ENCODE results near the gene CCDC13. TPM values are rescaled to one million over a fixed set of nuclear protein-coding genes. Genes with fewer than 3 reads are reported as not detected.
A peak's percentile ranks its signal among the peaks of the same experiment; 100 is the strongest.

The CCDC13 gene
- total and polyA plus RNA-seq, 12 donors: 0.16 to 1.2 (median 0.55) TPM; not detected in 2

DNA sequence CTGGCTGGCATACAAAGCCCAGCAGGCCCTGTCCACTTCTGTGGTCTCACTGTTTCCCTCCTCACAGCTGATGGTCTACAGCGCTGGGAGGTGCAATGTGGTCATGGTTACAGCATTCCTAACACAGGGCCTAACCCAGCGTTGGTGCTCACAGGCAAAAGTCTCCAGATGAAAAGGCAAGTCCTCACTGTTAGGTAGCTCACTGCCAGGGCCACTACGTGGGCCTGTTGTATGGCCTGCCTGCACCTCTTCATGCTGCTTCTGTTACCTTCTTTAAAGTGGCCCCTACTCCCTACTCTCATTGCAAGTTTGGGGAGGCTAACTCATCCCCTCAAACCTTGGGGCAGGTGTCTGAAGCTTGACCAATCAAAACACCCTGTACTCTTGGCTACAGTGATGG is 31.3 kb downstream of the CCDC13 start:
- Histone ChIP-seq H3K4me3 (no peak overlapping the region), H3K9me3 (no peaks in the 10 kb centered on the region), H3K4me1 (peaks cover 2 to 57% (median 22%) of the 10 kb centered on the region in 9 donors), H3K27me3 (no peaks in the 10 kb centered on the region), H3K27ac (peak overlapping the region in 6 of 10 donors; percentile 81 to 97 (median 86)), H3K36me3 (no peaks in the 10 kb centered on the region)
- ATAC-seq (no peak), DNase-seq (no peak)
- 64 to 77% methylated on average over 3 of the region's 3 CpGs for WGBS, 2 donors
- intact Hi-C loops (cut with DNase I): loop anchor here in 7 of 10 donors (2.0 to 10.0 kb wide), 6 partner anchors 39 to 89 kb away; partner anchors contain the start of genes HHATL (in 2 of the 7) and ZBTB47 (in 2 of the 7)
- TF ChIP-seq, protein P1, sequence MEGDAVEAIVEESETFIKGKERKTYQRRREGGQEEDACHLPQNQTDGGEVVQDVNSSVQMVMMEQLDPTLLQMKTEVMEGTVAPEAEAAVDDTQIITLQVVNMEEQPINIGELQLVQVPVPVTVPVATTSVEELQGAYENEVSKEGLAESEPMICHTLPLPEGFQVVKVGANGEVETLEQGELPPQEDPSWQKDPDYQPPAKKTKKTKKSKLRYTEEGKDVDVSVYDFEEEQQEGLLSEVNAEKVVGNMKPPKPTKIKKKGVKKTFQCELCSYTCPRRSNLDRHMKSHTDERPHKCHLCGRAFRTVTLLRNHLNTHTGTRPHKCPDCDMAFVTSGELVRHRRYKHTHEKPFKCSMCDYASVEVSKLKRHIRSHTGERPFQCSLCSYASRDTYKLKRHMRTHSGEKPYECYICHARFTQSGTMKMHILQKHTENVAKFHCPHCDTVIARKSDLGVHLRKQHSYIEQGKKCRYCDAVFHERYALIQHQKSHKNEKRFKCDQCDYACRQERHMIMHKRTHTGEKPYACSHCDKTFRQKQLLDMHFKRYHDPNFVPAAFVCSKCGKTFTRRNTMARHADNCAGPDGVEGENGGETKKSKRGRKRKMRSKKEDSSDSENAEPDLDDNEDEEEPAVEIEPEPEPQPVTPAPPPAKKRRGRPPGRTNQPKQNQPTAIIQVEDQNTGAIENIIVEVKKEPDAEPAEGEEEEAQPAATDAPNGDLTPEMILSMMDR (IDR thresholded peaks at IDR 0.05): no peak

DNA sequence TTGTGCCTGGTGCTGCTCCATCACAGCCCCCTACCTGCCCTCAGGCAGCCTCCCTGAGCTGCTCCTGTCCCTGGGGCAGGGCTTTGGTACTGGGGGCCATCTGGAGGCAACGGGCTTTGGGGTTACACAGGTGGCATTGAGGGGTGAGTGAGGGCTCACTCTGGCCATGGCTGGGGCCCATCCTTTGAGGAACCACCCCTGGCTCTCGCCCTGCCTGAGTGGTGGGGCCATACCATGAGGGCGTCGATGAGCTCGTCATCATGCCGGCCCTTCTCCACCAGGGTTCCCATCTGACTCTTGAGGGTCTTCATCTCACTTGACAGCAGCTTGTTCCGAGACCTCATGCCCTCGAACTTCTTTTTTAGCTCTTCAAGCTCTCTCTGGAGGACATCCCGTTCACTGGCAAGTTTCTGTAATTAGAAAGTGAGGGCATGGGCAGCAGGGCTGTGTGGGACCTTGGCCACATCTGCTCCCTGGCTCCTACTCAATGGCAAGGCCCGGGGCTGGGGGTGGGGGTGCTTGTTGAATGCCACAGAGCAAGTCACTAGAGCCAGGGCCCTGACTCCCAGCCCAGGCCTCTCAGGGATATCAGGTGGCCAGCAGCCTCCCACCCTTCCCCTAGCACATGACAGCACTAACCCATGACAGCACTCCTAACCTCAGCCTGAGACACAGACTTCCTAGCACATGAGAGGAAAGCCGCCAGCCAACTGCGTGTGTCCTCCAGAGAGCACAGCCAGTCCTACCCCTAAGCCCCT is 33.5 kb downstream of the CCDC13 start:
- ATAC-seq (peak; percentile 87 to 97 (median 95)), DNase-seq (peak; percentile 85 to 92)
- 44 to 61% methylated on average over 12 of the region's 12 CpGs for WGBS, 2 donors
- H3K36me3 ChIP-seq: no peaks in the 10 kb centered on the region
- H3K9me3 ChIP-seq: no peaks in the 10 kb centered on the region
- TF ChIP-seq, protein P1 (IDR thresholded peaks at IDR 0.05): no peak
- intact Hi-C loops (cut with DNase I): loop anchor here in 9 of 10 donors (1.0 to 10.0 kb wide), 10 partner anchors 37 to 139 kb away; partner anchors contain the start of genes HHATL (in 4 of the 9), ZBTB47 (in 2 of the 9) and NKTR (in 1 of the 9)
- no peak overlapping the region for H3K4me3 ChIP-seq
- H3K27ac ChIP-seq: peak overlapping the region; percentile 80 to 99 (median 90)
- peaks cover 4 to 47% (median 13%) of the 10 kb centered on the region in 9 donors for H3K4me1 ChIP-seq
- no peaks in the 10 kb centered on the region for H3K27me3 ChIP-seq

DNA sequence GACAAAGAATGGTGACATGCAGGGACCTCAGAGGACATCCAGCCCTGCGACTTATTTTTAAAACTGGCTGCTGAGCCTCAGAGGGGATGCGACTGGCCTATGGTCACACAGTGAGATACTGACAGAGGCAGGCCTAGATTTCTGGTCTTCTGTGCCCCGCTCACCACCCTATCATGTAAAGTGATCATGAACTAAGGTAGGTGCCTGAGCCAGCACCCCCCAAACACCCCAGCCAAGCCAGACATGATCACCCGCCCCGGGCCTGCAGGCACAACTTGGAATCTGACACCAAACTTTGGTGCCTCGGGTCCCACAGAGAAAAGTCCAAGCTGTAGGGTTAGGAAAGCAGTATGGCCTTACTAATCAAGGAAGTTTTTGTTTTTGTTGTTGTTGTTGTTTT is 36.5 kb downstream of the CCDC13 start:
- Histone ChIP-seq H3K9me3 (no peaks in the 10 kb centered on the region), H3K27me3 (no peaks in the 10 kb centered on the region), H3K36me3 (no peaks in the 10 kb centered on the region), H3K27ac (peak overlapping the region in 3 of 10 donors; percentile 15 to 56 (median 53)), H3K4me1 (peaks cover 3 to 36% (median 9%) of the 10 kb centered on the region in 9 donors), H3K4me3 (no peak overlapping the region)
- DNase-seq (no peak), ATAC-seq (no peak)
- intact Hi-C loops (cut with DNase I): no loop called here
- TF ChIP-seq, protein P1 (IDR thresholded peaks at IDR 0.05): no peak
- 78 to 79% methylated on average over 6 of the region's 6 CpGs for WGBS, 2 donors

DNA sequence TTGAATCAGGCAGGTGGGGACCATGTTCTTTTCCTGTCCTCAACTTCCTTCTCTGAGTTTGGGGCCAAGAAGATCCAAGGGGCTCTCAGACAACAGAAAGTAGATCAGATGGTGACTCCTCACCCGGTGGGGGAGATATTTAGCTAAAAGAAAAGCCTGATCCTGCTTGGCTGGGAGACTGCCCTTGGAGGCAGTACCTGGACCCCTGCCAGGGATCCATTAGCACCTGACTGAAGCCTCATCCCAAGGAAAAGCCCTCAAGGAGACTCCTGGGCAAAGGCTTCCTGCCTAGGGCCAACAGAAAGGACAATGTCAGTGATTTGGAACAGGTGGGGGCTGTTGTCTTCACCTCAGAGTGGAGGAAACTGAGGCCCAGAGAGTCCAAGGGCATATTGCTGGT is 37.0 kb downstream of the CCDC13 start:
- DNase-seq: no peak
- no peak for ATAC-seq
- intact Hi-C loops (cut with DNase I): no loop called here
- 7 to 24% methylated on average over 1 of the region's 1 CpG for WGBS, 2 donors
- TF ChIP-seq, protein P1 (IDR thresholded peaks at IDR 0.05): no peak
- Histone ChIP-seq H3K36me3 (no peaks in the 10 kb centered on the region), H3K4me3 (no peak overlapping the region), H3K4me1 (peaks cover 3 to 36% (median 9%) of the 10 kb centered on the region in 9 donors), H3K27me3 (no peaks in the 10 kb centered on the region), H3K9me3 (no peaks in the 10 kb centered on the region), H3K27ac (peak overlapping the region in 4 of 10 donors; percentile 11 to 56 (median 34))

Measured in heart right ventricle (tissue), 16 donors.